Liver (tissue), 9 donors: ENCODE measurements around the gene TLK2. TPM values are rescaled to one million over a fixed set of nuclear protein-coding genes. Genes with fewer than 3 reads are reported as not detected.
"Not testable (repeated sequence)": the region's sequence is repeated elsewhere in the genome, so short reads cannot be mapped to it uniquely, and the experiment has no call there.

Experiments
- DNase-seq: peaks from one replicate; pipeline ENCODE4 v3.0.0-alpha.2; 2017; ENCODE audit warnings: low spot score
- H3K27ac ChIP-seq, 2 donors: one replicate each; pipeline ENCODE4 v1.7.0; 2013; ENCODE audit warnings: inconsistent platforms in 2 of 2, low read length in 2 of 2, control low read depth in 1 of 2, low read depth in 1 of 2, mild to moderate bottlenecking in 1 of 2
- H3K27me3 ChIP-seq, 4 donors: one replicate each; pipeline versions ENCODE4 v1.6.1 to v1.7.0; 2013; ENCODE audit warnings: low read length in 3 of 4, inconsistent platforms in 1 of 4, mild to moderate bottlenecking in 1 of 4, moderate library complexity in 1 of 4; ENCODE audit not compliant: control insufficient read depth in 4 of 4, insufficient read depth in 4 of 4
- H3K36me3 ChIP-seq, 4 donors: one replicate each; pipeline versions ENCODE4 v1.6.1 to v1.7.0; 2013; ENCODE audit warnings: low read length in 3 of 4, mild to moderate bottlenecking in 3 of 4, low read depth in 1 of 4, moderate library complexity in 1 of 4; ENCODE audit not compliant: control insufficient read depth in 4 of 4, insufficient read depth in 3 of 4
- H3K4me1 ChIP-seq, 4 donors: one replicate each; pipeline versions ENCODE4 v1.6.1 to v1.7.0; 2013; ENCODE audit warnings: low read length in 3 of 4, mild to moderate bottlenecking in 3 of 4, moderate library complexity in 1 of 4; ENCODE audit not compliant: control insufficient read depth in 4 of 4, insufficient read depth in 4 of 4
- H3K4me3 ChIP-seq, 3 donors: one replicate each; pipeline versions ENCODE4 v1.6.1 to v1.7.0; 2013; ENCODE audit warnings: low read length in 3 of 3, control low read depth in 1 of 3, low read depth in 1 of 3, mild to moderate bottlenecking in 1 of 3
- H3K9ac ChIP-seq, 2 donors: one replicate each; pipeline ENCODE4 v1.7.0; 2013; ENCODE audit warnings: low read length in 2 of 2, mild to moderate bottlenecking in 2 of 2, moderate library complexity in 2 of 2, control low read depth in 1 of 2, low read depth in 1 of 2
- H3K9me3 ChIP-seq, 4 donors: one replicate each; pipeline versions ENCODE4 v1.6.1 to v1.7.0; 2013; ENCODE audit warnings: low read length in 3 of 4; ENCODE audit not compliant: control insufficient read depth in 4 of 4
- EGR1 ChIP-seq, 2 donors: IDR thresholded peaks; 2 replicates each; pipeline ENCODE4 v1.6.1; 2016 to 2018; ENCODE audit warnings: antibody characterized with exemption in 2 of 2, low read depth in 2 of 2
- FOXA1 ChIP-seq: IDR thresholded peaks from 2 replicates; pipeline ENCODE4 v1.6.1; 2016; ENCODE audit warnings: antibody characterized with exemption
- FOXA2 ChIP-seq: IDR thresholded peaks from 2 replicates; pipeline ENCODE4 v1.6.1; 2016; ENCODE audit warnings: antibody characterized with exemption
- GABPA ChIP-seq, 2 donors: IDR thresholded peaks in 1 of 2; conservative IDR thresholded peaks in 1 of 2; 2 replicates each; pipeline ENCODE4 v1.6.1; 2016; ENCODE audit warnings: antibody characterized with exemption in 2 of 2, mild to moderate bottlenecking in 1 of 2, moderate library complexity in 1 of 2
- HNF4A ChIP-seq, 2 donors: conservative IDR thresholded peaks; 2 replicates each; pipeline ENCODE4 v1.6.1; 2016; ENCODE audit warnings: antibody characterized with exemption in 2 of 2, mild to moderate bottlenecking in 2 of 2
- HNF4G ChIP-seq: IDR thresholded peaks from 2 replicates; pipeline ENCODE4 v1.6.1; 2016; ENCODE audit warnings: antibody characterized with exemption
- JUND ChIP-seq, 2 donors: IDR thresholded peaks; 2 replicates each; pipeline ENCODE4 v1.6.1; 2016; ENCODE audit warnings: antibody characterized with exemption in 2 of 2
- NR2F2 ChIP-seq: IDR thresholded peaks from 2 replicates; pipeline ENCODE4 v1.6.1; 2016; ENCODE audit warnings: antibody characterized with exemption
- RAD21 ChIP-seq, 2 donors: IDR thresholded peaks; 2 replicates each; pipeline ENCODE4 v1.6.1; 2016; ENCODE audit warnings: antibody characterized with exemption in 2 of 2, mild to moderate bottlenecking in 2 of 2
- REST ChIP-seq: IDR thresholded peaks from 2 replicates; pipeline ENCODE4 v1.6.1; 2016; ENCODE audit warnings: antibody characterized with exemption, mild to moderate bottlenecking
- RXRA ChIP-seq, 2 donors: IDR thresholded peaks; 2 replicates each; pipeline ENCODE4 v1.6.1; 2017 to 2018; ENCODE audit warnings: antibody characterized with exemption in 2 of 2, mild to moderate bottlenecking in 1 of 2
- SP1 ChIP-seq: IDR thresholded peaks from 2 replicates; pipeline ENCODE4 v1.6.1; 2018; ENCODE audit warnings: antibody characterized with exemption, mild to moderate bottlenecking
- TAF1 ChIP-seq: conservative IDR thresholded peaks from 2 replicates; pipeline ENCODE4 v1.6.1; 2016; ENCODE audit warnings: antibody characterized with exemption, mild to moderate bottlenecking
- YY1 ChIP-seq: IDR thresholded peaks from 2 replicates; pipeline ENCODE4 v1.6.1; 2016; ENCODE audit warnings: antibody characterized with exemption, mild to moderate bottlenecking
- WGBS: extraction: QIAGEN DNeasy Blood & Tissue Kit; methylation state at CpG from one replicate; pipeline ENCODE4 v1.1.7; 2013; 5-methylcytosine and 5-hydroxymethylcytosine counted together
- polyA plus RNA-seq, 2 donors: library from polyadenylated mRNA; stranded (reverse) in 1 of 2; unstranded in 1 of 2; fragments of 200-250 nt in 1 of 2; fragments of >200 nt in 1 of 2; fragmentation: Nextera tagmentation in 1 of 2; extraction: Ambion mirVana in 1 of 2; gene quantifications; one replicate each; pipeline versions ENCODE4 v1.2.1 to v1.2.3, GENCODE V29; 2013 to 2015
- total RNA-seq, 2 donors: library from RNA; depleted of rRNA; stranded (reverse); fragments of >200 nt; gene quantifications; one replicate each; pipeline ENCODE4 v1.2.3, GENCODE V29; 2014
- TF ChIP-seq, protein P1 (sequence below): IDR thresholded peaks from 2 replicates; pipeline ENCODE4 v1.6.1; 2016; ENCODE audit warnings: antibody characterized with exemption
- TF ChIP-seq, protein P2 (sequence below): IDR thresholded peaks from 2 replicates; pipeline ENCODE4 v1.6.1; 2016; ENCODE audit warnings: antibody characterized with exemption
- TF ChIP-seq, protein P3 (sequence below): IDR thresholded peaks from 2 replicates; pipeline ENCODE4 v1.6.1; 2016; ENCODE audit warnings: antibody characterized with exemption
- TF ChIP-seq, protein P4 (sequence below): fragments of 150-350 bp; IDR thresholded peaks from 2 replicates; pipeline ENCODE4 v1.5.1; 2017; ENCODE audit warnings: improper control_type of control experiment, low read depth, low read length; ENCODE audit not compliant: missing input control
- donor health status: healthy.
- donor health status: healthy.
- donor health status: healthy.
- donor health status: healthy.
- donor health status: healthy.

Gene TLK2
- total and polyA plus RNA-seq, 4 donors = 4.2 to 25.8 (median 14.8) TPM

DNA sequence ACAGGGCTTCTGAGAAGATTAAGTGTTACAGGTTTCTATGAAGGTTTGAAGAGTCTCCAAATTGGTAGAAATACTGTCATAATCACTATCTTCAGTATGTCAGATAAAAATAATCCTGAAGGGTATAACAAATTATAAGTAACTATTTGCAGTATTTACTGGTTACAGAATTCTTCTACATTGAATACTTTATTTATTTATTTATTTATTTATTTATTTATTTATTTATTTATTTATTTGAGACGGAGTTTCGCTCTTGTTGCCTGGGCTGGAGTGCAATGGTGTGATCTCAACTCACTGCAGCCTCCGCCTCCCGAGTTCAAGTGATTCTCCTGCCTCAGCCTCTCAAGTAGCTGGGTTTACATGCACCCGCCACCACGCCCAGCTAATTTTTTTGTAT, 125.2 kb downstream of the TLK2 start:
- H3K4me3 ChIP-seq, DNase-seq, H3K9me3 ChIP-seq, H3K27ac ChIP-seq, H3K9ac ChIP-seq, H3K27me3 ChIP-seq, H3K4me1 ChIP-seq: not testable (repeated sequence)
- 98% methylated on average over 6 of the region's 6 CpGs for WGBS
- peaks cover 3 to 45% (median 30%) of the 10 kb centered on the region in 4 donors for H3K36me3 ChIP-seq

- H3K36me3 ChIP-seq = peaks cover 3 to 59% (median 39%) of the 10 kb centered on the region in 4 donors
- no peak for TF ChIP-seq JUND (IDR thresholded peaks at IDR 0.05)
- TF ChIP-seq NR2F2 = no peak
- TF ChIP-seq FOXA1 = no peak
- no peak for TF ChIP-seq RXRA (IDR thresholded peaks at IDR 0.05)
- TF ChIP-seq FOXA2 = no peak
- TF ChIP-seq EGR1 (IDR thresholded peaks at IDR 0.05; ENCODE audit: low read depth in 2 of 2) = no peak
- TF ChIP-seq YY1 = no peak
- TF ChIP-seq HNF4G = no peak
- TF ChIP-seq HNF4A (conservative IDR thresholded peaks at IDR 0.05) = no peak
- no peak for TF ChIP-seq RAD21 (IDR thresholded peaks at IDR 0.05)
- TF ChIP-seq, protein P1, sequence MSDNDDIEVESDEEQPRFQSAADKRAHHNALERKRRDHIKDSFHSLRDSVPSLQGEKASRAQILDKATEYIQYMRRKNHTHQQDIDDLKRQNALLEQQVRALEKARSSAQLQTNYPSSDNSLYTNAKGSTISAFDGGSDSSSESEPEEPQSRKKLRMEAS = no peak
- TF ChIP-seq, protein P2, sequence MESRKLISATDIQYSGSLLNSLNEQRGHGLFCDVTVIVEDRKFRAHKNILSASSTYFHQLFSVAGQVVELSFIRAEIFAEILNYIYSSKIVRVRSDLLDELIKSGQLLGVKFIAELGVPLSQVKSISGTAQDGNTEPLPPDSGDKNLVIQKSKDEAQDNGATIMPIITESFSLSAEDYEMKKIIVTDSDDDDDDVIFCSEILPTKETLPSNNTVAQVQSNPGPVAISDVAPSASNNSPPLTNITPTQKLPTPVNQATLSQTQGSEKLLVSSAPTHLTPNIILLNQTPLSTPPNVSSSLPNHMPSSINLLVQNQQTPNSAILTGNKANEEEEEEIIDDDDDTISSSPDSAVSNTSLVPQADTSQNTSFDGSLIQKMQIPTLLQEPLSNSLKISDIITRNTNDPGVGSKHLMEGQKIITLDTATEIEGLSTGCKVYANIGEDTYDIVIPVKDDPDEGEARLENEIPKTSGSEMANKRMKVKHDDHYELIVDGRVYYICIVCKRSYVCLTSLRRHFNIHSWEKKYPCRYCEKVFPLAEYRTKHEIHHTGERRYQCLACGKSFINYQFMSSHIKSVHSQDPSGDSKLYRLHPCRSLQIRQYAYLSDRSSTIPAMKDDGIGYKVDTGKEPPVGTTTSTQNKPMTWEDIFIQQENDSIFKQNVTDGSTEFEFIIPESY = no peak
- TF ChIP-seq TAF1 = no peak
- TF ChIP-seq, protein P3, sequence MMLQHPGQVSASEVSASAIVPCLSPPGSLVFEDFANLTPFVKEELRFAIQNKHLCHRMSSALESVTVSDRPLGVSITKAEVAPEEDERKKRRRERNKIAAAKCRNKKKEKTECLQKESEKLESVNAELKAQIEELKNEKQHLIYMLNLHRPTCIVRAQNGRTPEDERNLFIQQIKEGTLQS = no peak
- TF ChIP-seq SP1 = no peak
- TF ChIP-seq REST = no peak
- no peak for TF ChIP-seq GABPA (IDR thresholded peaks at IDR 0.05 in 1 of 2, conservative IDR thresholded peaks at IDR 0.05 in 1 of 2)
- TF ChIP-seq, protein P4, sequence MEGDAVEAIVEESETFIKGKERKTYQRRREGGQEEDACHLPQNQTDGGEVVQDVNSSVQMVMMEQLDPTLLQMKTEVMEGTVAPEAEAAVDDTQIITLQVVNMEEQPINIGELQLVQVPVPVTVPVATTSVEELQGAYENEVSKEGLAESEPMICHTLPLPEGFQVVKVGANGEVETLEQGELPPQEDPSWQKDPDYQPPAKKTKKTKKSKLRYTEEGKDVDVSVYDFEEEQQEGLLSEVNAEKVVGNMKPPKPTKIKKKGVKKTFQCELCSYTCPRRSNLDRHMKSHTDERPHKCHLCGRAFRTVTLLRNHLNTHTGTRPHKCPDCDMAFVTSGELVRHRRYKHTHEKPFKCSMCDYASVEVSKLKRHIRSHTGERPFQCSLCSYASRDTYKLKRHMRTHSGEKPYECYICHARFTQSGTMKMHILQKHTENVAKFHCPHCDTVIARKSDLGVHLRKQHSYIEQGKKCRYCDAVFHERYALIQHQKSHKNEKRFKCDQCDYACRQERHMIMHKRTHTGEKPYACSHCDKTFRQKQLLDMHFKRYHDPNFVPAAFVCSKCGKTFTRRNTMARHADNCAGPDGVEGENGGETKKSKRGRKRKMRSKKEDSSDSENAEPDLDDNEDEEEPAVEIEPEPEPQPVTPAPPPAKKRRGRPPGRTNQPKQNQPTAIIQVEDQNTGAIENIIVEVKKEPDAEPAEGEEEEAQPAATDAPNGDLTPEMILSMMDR = no peak
- H3K27ac ChIP-seq = no peak overlapping the region
- H3K4me1 ChIP-seq = no peaks in the 10 kb centered on the region
- no peak overlapping the region for H3K9ac ChIP-seq
- no peak overlapping the region for H3K4me3 ChIP-seq
- no peaks in the 10 kb centered on the region for H3K9me3 ChIP-seq
- 98% methylated on average over 7 of the region's 7 CpGs for WGBS
- DNase-seq = no peak
- H3K27me3 ChIP-seq = no peaks in the 10 kb centered on the region
Measured at GRCh38 chr17:62605588-62605987, 127.0 kb downstream of the TLK2 start.
